Middle frontal gyrus (tissue), 1 donor: Measurements from ENCODE around the gene MEI4.
"Not testable (repeated sequence)": the region's sequence is repeated elsewhere in the genome, so short reads cannot be mapped to it uniquely, and the experiment has no call there.

Experiments used
- DNase-seq: peaks from one replicate; pipeline ENCODE4 v3.0.0-alpha.2; 2015; ENCODE audit warnings: low spot score; ENCODE audit errors: extremely low spot score

MEI4 gene

DNA sequence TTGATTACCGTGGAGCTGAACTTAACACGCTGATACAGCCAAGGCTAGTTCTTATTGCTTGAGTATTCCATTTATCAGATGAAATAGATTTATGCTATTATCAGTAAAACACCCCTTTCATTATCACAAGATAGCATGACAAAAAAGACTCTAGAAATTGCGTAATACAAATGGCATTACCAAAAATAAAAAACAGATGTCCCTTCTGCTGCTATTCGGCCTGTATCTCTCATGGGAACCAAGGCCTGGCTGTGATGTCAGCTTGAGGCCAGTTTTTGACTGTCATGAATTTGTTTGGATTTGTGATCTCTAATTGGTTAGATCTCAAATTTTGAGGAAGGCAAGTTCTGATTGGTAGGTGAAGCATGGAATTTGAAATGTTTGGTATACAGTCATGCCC, 25.2 kb downstream of the MEI4 start:
- DNase-seq, result no peak

DNA sequence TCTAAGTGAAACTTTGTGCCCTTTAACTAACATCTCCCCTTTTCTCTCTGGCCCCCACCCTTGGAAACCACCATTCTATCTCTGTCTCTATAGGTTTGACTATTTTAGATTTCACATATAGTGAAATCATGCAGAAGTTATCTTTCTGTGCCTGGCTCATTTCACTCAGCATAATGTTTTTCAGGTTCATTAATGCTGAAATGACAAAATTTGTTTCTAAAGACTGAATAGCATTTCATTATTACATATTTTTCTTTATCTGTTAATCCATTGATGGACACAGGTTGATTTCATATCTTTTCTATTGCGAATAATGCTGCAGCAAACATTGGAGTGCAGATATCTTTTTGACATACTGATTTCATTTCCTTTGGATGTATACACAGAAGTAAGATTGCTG, 30.7 kb downstream of the MEI4 start:
- DNase-seq, result no peak

DNA sequence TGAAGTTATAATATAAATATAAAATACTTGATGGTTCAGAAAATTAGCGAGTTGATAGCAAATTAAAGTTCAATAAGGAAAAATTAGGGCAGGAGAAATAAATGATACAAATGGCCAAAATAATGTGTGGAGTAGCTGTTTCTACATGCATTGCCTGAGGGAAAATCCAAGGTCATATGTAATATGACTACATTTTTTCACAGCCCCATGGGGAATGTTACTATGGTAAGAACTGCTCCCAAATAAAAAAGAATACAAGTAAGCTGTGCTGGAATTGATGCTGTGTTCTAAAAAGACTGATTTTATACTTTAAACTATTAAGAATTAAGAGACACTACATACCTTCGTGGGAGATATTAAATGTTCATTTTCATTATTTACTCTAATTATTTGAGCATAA, 34.1 kb downstream of the MEI4 start:
- DNase-seq, result no peak

DNA sequence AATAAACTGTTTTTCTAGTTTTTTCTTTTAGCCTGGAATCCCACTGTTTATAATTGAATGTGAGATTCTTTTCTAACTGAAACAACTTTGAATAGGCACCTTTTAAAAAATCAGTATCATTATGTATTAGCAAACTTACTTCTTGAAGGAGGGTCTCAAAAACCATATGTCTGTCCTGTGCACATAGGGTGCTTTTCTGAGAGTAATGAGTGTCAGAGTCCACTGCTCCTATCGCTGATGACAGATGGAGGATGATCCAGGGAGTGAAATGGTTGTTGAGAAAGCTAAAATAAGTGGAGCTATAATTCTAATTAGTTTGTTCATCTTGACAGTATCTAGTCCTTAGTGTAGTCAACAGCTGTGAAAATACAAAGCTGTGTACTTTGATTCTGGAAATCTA, 35.8 kb downstream of the MEI4 start:
- no peak for DNase-seq

DNA sequence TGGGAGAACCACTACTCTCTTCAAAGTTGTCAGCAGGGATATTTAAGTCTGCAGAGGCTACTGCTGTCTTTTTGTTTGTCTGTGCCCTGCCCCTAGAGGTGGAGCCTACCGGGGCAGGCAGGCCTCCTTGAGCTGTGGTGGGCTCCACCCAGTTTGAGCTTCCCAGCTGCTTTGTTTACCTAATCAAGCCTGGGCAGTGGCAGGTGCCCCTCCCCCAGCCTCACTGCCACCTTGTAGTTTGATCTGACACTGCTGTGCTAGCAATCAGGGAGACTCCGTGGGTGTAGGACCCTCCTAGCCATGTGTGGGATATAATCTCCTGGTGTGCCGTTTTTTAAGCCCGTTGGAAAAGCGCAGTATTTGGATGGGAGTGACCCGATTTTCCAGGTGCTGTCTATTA, 47.3 kb downstream of the MEI4 start:
- not testable (repeated sequence) for DNase-seq

DNA sequence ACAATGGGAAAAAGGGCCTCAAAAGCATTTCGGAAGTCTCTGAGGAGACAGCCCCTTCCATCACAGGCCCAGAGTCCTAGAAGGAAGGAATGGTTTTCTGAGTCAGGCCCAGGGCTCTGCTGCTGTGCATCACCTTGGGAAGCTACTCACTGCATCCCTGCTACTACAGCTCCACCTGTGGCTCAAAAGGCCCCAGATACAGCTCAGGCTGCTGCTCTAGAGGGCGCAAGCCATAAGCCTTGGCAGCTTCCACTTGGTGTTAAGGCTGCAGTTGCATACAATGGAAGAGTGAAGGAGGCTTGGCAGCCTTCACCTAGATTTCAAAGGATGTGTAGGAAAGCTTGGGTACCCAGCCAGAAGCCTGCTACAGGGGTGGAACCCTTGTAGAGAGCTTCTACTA, 54.8 kb downstream of the MEI4 start:
- DNase-seq, result no peak

DNA sequence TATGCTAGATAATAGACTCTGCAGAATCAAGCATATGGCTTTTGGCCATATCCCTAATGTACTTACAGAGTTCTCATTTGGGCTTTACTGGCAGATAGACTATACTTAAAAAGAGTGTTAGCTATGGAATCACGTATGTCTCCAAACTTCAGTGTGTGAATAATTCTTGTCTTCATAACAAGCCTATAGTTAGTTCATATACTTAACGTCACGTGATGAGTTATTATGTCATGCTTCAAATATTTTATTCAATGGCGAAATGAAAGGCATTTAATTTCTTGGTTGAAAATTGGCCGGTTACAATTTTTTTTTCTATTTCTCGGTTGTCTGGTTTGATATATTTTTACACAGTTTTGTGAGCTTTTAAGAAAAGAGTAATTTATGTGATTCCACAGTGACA, 62.7 kb downstream of the MEI4 start:
- DNase-seq, result no peak

DNA sequence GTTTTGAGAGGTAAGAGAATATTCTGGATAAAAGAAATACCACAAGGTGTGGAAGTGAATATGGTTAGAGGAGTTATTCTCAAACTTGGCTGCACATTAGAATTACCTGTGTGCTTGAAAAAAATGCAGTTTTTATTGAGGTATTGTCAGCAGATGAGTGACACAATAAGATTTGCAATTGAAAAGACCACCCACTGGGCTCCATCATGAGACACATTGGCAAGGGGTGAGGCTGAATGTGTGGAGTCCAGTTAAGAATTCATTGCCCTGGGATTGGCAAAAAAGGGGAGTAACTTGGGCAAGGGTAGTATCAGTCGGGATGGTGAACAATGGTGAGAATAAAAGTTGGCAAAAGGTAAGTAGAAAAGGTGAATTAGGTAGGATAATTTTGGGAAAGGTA, 63.5 kb downstream of the MEI4 start:
- DNase-seq, result no peak

DNA sequence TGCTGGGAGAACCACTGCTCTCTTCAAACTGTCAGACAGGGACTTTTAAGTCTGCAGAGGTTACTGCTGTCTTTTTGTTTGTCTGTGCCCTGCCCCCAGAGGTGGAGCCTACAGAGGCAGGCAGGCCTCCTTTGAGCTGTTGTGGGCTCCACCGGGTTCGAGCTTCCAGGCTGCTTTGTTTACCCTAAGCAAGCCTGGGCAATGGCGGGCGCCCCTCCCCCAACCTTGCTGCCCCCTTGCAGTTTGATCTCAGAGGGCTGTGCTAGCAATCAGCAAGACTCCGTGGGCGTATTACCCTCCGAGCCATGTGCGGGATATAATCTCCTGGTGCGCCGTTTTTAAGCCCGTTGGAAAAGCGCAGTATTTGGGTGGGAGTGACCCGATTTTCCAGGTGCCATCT, 83.2 kb downstream of the MEI4 start:
- not testable (repeated sequence) for DNase-seq

DNA sequence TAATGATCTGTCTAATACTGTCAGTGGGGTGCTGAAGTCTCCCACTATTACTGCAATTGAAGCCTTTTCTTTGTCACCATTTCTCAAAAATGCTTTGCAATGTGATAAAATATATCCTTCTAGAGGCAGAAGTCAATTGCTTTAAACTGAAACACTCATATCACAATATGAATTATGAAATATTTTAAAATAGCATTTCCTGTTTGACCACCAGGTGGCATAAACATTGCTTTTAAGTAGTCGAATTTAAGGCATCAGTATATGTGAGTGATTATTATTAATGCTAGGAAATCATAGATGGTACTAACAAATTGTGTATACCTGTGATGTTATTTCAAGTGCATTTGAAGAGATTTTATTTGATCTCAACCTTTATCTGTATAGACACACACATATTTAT, 87.5 kb downstream of the MEI4 start:
- DNase-seq, result no peak

DNA sequence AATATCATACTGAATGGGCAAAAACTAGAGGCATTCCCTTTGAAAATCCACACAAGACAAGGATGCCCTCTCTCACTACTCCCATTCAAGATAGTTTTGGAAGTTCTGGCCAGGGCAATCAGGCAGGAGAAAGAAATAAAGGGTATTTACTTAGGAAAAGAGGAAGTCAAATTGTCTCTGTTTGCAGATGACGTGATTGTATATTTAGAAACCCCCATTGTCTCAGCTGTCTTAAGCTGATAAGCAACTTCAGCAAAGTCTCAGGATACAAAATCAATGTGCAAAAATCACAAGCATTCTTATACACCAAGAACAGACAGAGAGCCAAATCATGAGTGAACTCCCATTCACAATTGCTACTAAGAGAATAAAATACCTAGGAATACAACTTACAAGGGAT, 99.3 kb downstream of the MEI4 start:
- not testable (repeated sequence) for DNase-seq

DNA sequence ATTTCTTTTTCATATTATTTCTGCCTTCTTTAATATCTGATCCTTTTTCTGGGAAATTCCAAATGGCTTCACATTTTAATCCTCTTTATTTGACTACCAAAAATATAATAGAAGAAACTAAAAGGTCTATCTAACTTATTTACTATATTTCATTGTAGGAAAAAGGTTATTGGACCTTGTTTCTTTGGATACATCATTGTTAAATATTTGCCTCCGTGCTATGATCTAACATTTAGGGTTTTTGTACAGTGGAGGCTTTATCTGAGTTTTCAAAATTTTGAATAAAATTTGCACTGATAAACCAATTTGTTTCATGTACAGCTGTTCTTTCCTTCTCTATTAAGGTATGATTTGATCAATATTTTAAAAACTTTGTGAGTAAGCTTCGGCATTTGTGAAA, 109.5 kb downstream of the MEI4 start:
- DNase-seq, result no peak

DNA sequence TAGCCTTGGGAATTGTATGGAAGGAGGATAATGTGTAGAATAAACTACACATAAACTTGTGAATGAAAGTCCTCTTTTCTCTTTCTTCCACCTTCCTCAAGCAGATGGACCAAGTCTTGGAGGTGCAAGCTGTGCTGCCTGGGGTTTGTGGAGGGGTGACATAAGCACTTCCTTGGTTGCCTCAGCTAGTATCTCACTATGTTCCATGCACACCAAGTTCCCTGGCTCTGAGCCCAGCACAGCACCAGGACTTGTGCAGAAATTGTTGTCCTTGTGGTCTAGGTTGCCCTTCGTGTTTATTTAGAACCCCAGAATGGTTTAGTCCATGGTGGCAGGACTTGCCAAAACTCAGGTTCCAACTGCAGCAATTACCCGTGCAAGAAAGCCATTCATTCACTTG, 110.3 kb downstream of the MEI4 start:
- DNase-seq, result no peak

DNA sequence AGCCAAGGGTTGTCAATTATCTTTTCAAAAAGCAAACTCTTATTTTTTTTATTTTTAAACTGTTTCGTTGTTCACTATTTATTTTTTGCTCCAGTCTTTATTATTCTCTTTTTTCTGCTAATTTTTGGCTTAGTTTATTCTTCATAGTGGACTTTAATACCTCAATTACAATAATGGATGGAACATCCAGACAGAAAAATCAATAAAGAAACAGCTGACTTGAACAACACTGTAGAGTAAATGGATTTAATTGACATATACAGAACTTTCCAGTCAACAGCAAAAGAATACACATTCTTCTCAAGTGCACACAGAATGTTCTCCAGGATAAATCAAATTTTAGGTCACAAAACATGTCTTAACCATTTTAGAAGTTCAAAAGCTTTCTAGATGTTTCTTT, 111.5 kb downstream of the MEI4 start:
- no peak for DNase-seq

DNA sequence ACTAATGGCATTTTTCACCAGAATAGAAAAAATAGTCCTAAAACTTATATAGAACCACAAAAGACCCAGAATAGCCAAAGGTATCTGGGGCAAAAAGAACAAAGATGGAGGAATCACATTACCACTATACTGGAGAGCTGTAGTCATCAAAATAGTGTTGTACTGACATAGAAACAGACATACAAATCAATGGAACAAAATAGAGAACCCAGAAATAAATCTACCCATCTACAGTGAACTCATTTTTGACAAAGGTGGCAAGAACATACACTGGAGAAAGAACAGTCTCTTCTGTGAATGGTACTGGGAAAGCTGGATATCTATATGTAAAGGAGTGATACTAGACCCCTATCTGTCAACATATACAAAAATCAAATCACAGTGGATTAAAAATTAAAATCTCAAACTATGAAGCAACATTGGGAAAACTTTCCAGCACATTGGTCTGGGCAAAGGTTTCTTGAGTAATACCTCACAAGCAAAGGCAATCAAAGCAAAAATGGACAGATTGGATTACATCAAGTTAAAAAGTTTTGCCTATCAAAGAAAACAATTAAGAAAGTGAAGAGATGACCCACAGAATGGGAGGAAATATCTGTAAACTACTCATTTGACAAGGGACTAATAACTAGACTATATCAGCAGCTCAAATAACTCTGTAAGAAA, 120.5 kb downstream of the MEI4 start:
- no peak for DNase-seq

DNA sequence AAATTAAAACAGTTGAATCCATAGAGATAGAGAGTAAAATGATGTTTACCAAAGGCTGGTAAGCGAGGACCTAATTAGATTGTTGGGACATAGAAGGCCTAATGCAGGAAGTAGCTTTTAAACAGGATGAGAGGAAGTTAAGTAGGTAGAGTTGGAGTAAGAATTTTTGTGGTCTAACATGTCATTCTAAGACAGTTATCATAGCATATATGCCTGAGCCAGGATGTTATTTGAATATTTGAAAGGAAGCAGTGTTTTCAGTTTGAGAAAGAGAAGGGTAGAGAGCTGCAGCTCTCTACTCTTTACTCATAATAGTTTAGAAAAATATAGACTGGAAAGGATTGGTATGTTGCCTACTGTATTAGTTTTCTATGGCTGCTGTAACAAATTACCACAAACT, 121.6 kb downstream of the MEI4 start:
- DNase-seq, result no peak

DNA sequence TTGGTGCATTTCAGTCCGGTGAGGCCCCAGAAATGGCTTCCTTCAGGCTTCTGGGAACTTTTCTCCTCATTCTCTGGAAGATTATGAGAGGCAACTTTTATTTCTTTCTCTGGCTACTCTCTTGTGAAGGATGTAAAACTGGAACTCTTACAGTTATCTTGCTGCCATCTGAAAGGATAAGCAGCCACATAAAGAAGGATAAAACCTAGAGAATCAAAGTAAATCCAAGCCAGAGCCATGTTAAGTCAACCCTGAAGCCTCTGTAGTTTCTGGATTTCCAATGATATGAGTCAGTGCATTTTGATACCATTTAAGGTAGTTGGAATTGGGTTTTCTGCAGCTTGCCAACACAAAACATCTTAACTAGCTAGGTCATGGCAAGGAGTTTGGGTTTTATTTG, 123.6 kb downstream of the MEI4 start:
- DNase-seq, result no peak

DNA sequence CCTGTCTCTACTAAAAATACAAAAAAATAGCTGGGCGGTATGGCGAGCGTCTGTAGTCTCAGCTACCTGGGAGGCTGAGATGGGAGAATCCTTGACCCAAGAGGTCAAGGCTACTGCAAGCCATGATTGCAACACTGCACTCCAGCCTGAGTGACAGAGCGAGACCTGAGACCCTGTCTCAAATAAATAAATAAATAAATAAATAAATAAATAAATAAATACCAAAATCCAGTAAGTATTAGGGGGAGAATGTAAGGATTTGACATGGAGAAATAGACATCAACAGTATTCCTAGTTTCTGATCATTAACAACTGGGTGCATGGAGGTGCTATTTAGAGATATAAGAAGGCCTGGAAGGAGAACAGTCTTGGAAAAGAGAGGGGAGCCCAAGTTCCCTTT, 125.7 kb downstream of the MEI4 start:
- no peak for DNase-seq

DNA sequence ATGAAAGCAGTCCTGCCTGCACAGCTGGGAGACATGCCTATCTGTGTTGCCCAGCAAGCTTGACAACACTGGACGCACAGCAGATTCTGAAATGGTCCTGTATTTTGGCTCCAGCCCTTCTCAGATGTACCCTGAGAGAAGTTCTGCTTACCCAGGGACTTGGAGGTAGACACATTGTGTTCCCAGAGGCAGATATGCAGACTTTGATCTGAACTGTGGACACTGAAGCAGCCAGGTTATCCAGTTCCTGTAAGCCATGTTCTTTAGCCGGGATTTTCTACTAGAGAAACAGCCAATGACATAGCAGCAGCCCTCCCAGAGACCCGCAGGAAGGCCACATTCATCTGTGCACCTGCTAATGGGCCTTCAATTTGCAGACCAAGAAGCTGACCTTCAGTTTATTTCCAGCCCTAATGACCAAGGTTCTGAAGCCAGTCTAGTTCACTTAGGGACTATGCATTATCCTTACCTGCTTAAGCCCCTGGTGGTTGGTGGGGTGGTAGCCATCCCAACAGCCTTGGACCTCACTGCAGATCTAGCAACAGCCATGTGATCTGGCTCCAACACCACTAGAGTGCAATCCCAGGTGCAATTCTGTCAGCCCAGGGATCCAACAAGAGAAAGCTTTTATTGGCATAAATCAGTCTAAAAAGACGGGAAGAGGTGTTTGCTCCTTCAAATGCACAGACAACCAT, 134.2 kb downstream of the MEI4 start:
- DNase-seq, result no peak

DNA sequence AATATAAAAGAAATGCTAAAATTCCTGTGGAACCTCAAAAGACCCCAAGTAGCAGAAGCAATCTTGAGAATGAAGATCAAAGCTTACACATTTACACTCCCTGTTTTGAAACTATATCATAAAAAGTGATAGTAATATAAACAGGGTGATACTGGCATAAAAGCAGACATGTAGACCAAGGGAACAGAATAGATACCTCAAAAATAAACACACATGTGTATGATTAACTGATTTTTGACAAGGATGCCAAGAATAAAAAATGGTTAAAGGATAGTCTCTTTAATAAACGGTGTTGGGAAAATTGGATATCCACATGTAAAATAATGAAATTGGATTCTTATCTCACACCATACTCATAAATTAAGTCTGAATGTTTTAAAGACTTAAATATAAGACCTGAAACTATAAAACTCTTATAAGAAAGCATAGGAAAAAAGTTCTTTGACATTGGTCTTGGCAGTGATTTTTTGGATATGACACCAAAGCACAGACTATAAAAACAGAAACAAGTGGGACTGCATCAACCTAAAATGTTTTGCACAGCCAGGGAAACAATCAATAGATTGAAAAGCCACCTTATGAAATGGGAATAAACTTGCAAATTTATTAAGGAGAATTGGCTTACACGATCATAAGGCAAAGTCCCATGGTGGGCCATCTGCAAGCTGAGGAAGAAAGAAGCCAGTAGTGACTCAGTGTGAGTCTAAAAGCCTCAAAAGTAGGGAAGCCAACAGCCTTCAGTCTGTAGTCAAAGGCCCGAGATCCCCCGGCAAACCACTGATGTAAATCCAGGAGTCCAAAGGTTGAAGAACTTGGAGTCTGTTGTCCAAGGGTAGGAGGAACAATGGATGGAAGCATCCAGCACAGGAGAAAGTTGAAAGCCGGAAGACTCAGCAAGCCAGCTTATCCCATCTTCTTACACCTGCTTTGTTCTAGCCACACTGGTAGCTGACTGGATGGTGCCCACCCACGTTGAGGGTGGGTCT, 144.3 kb downstream of the MEI4 start:
- DNase-seq, result no peak

DNA sequence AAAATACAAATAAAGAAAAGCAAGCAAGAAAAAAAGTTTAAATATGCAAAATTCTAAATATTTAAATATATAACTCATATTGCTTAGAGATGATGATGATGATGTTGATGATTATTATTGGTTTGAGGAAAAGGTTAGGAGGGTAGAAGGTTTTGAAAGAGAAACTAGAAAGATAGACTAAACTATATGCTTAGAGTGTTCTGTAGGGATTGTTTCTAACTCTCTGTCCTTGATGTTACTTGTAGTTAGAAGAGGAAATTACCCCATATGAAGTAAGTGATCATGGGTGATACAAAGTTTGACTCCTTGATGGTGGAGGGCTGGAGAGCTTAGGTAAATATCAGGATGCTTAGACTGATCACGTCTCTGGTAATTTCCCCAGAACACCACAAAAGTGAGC, 159.5 kb downstream of the MEI4 start:
- no peak for DNase-seq

DNA sequence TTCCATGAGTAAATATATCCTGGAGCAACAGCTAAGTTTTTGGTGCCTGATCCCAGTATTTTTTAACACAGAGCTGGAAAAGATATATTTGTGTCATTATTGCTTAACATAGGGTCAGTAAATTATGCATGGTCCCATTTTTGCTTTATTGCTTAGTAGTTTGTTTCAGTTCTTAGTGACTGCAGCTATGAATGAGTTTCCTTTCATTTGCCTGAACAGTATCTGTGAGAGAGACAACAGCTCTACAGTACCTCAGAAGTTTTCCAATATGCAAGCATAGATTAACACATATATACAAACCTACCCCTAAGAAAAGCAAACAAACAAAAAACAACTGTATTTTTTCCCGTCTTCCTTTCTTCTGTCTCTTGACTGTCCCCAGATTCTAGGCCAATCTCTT, 160.3 kb downstream of the MEI4 start:
- no peak for DNase-seq
